GM19043 (cell line): ENCODE measurements around the gene SPACDR.

Experiments
- ATAC-seq: cut with Tn5 transposase; IDR thresholded peaks from one replicate; pipeline ENCODE4 v1.9.1; 2021; ENCODE audit warnings: low read depth; ENCODE audit not compliant: unreplicated experiment

SPACDR gene

DNA sequence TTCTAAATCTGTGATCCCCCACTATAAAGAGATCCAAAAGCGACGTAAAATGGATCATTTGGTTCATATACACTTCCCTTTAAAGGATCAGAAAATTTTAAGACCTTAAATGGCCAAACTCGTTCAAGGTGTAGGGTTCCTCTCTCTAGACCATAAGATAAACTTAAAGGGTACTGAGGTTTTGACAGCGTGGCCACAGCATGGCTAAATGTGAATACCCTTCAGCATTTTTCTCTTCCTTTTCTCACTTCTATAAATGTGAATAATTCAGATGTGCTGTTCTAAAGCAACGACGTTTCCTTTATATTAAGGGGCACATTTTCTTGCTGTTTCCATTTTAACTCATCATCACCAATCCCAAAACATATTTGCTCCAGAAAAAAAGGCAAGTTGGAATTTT, 40.7 kb downstream of the SPACDR start:
- ATAC-seq: no peak

GRCh38 chr7:100419660-100420226, 44.3 kb downstream of the SPACDR start:
- ATAC-seq: no peak

DNA sequence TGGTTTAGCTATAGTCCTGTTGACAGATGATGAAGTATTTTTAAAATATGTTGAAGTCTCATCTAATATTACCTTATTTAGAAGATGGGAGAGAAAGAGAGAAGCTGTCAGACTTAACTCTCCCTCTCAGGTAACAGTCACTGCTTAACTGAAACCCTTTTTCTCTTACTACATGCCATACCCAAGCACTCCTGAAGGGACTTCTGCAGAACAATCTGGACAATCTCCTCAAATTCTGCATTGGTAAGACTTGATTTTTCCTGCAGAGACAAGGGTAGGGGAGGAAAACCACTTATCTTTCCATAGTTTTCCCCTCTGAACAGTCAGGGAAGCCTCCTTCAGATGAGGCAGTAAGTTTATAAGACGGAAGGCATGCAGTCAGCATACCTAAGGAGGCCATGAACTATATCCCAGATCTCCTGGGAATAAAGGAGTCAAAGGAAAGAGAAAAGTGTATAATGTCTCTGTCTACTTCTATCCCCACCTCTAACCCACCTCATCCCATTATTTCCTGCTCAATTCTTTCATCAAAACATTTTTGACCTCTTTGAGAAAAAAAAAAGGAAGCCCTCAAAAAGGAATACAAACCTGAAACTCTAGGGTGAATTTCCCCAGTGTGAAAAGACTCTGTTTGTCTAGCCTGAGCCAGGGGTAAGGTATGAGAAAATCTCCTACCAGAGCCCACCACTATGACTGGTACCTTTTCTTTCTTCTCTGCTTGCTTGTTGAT, 45.0 kb downstream of the SPACDR start:
- ATAC-seq: no peak

DNA sequence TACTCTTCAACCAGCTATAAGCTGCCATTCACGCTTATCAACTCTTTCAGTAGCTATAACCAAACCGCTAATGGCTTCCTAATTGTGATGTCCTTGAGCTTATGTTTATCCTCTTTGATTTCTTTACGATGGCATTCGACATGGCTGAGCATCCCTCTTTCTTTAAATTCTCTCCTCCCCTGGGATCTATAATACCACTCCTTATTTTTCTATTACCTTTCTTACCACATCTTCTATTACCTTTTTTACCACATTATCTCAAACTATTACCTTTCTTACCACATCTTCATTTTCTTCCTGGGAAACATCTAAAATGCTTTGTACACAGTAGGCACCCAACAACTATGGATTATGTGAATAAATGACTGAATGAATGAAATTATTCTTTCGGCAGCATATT, 48.6 kb downstream of the SPACDR start:
- ATAC-seq: no peak

DNA sequence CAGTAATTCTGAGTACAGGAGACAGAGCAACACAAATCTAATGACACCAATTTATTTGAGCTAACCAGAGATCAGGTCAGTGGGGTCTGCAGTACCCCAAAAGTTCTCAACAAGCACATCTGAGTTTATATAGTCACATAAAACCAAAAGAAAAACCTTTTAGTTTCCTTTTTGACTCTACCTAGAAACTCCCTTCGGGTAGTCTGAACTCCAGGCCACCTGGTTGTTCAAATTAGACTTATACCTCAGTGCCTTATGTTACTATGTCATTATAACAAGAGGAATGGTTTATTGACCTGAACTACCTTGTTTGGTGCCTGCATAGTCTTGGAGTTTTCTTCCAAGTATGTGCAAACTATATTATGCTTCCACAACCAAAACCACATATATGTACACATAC, 50.2 kb downstream of the SPACDR start:
- ATAC-seq: no peak

GRCh38 chr7:100413346-100413745, 50.7 kb downstream of the SPACDR start:
- no peak for ATAC-seq

GRCh38 chr7:100411101-100411500, 53.0 kb downstream of the SPACDR start:
- ATAC-seq: no peak

DNA sequence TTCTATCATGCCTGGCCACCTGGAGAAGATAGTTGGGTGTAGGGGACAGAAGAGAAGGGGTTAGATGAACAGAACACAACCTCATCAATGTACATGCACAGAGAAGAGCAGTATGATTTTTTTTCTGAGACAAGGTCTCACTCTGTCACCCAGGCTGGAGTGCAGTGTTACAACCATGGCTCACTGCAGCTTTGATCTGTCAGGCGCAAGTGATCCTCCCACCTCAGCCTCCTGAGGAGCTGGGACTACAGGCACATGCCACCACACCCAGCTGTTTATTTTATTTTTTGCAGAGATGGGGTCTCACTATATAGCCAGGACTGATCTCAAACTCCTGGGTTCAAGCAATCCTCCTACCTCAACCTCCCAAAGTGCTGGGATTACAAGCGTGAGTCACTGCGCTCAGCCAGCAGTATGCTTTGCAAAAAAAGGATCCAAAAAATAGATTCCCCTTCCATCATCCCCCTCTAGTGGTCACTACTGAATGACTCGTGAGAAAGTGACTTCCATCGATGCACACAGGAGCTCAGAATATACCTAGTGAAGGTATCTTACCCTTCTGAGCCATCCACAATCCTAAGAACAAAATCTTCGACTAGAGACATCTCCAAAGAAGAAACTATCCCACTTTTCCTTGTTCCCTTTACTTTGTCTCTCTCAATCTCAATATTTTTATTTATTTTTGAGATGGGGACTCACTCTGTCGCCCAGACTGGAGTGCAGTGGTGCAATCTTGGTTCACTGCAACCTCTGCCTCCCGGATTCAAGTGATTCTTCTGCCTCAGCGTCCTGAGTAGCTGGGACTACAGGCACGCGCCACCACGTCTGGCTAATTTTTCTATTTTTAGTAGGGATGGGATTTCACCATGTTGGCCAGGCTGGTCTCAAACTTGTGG, 56.5 kb downstream of the SPACDR start:
- no peak for ATAC-seq

DNA sequence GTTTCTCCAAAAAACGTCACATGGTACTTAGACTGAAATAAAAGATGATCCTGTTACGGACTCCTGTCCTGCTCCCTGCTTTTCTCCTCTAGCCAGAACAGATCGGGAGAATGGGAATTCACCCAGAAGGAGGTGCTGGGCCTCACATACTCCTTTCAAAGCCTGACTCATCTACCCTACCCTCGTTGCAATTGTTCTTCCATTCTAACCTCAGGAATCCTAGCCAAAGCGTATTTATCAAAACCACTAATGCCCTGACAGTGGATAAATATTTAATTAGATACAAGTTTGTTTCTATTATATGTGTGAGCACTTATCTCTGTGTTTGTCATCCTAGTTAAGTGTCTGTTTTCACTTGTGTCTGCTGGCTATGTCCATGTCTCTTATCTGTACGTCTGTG, 57.3 kb downstream of the SPACDR start:
- no peak for ATAC-seq
